GM10248 (cell line): ENCODE data around the gene C9orf43.
"Not testable (repeated sequence)": the region's sequence is repeated elsewhere in the genome, so short reads cannot be mapped to it uniquely, and the experiment has no call there.

Source experiments
- CTCF ChIA-PET: fragments of 300-600 bp; sonication (Branson Sonifier 250); formaldehyde crosslinking; extraction: SDS; loops from one replicate; lab custom pipeline; 2021; ENCODE audit warnings: antibody characterized with exemption; lab: Yijun Ruan, JAX
- POLR2A ChIA-PET: fragments of 350-650 bp; sonication (Branson Sonifier 250); formaldehyde crosslinking; extraction: SDS; loops from one replicate; lab custom pipeline; 2020; ENCODE audit warnings: antibody characterized with exemption; lab: Yijun Ruan, JAX
- DNase-seq: peaks from one replicate; pipeline ENCODE4 v3.0.0; 2012; ENCODE audit errors: extremely low spot score
- CTCF ChIP-seq: IDR thresholded peaks from 2 replicates; pipeline ENCODE4 v1.5.1; 2012; ENCODE audit warnings: mild to moderate bottlenecking, low read depth; ENCODE audit errors: extremely low read depth, missing control alignments, control extremely low read depth

The C9orf43 gene

DNA sequence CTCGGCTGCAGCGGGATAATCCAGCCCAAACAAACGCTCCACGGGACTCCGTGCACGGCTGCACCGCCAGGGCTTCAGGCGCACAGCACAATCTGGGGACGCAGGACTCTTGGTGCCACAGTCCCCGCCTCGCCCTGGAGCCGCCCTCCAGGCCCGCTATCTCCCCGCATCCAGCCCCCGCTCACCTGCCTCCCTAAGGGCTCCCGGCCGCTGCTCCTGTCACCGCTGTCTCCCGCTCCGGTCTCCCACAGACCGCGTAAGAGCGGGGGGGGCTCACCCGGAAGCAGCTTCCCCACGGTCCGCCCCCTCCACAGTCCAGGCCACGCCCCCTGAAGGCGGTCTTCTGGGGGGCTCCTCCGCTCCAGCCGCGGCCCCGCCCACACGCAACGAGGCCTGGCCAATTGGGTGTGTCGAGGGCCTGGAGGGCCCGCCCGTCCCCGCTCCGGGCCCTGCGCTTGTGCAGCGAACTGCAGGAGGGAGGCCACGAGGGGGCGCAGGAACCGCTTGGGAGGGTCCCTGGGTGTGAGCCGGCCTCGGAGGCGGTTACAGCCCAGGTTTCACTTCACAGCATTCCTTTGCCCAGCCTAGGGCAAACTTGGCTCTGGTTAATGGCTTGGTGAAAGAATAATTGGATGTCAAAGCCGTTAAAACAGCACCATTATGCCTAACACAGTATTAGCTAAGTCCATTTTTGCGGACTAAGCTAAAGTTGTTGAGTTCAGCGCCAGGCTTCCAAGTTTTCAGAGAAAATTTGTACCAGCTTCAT lies 9.3 kb upstream of the C9orf43 start, which contains the start of gene ALAD:
Gene ALAD, minus strand, starts transcription at position 258 of the 766 bp plus-strand sequence. CDS start 7,725 bp downstream, outside the sequence.
- TF ChIP-seq CTCF: peak; percentile 93
- POLR2A ChIA-PET: interaction anchor here (1.2 kb wide), 1 partner anchor 9 kb away, joined by 7 read pairs; the partner anchor contains the start of genes C9orf43 and POLE3
- peak; percentile 100 for DNase-seq
- CTCF ChIA-PET: interaction anchor here (0.5 to 11.7 kb wide), 36 partner anchors 8 to 289 kb away, joined by 3 to 102 read pairs (median 4); partner anchors contain the start of genes C9orf43, CDC26, POLE3 and PRPF4

- POLR2A ChIA-PET: interaction anchor here (0.6 kb wide), 1 partner anchor 183 kb away, joined by 3 read pairs; the partner anchor contains the start of genes FKBP15 and SLC31A1
- TF ChIP-seq CTCF: no peak
- CTCF ChIA-PET: interaction anchor here (0.6 to 11.7 kb wide), 9 partner anchors 10 to 253 kb away, joined by 3 to 102 read pairs (median 3); partner anchors contain the start of genes CDC26 and PRPF4
- no peak for DNase-seq
Observed at GRCh38 chr9:113403646-113404045, 6.9 kb upstream of the C9orf43 start.

GRCh38 chr9:113406353-113406752 lies 4.2 kb upstream of the C9orf43 start:
- ChIA-PET POLR2A (interaction anchor here (0.7 kb wide), 1 partner anchor 194 kb away, joined by 3 read pairs; no protein-coding TSS in a partner anchor), CTCF (interaction anchor here (0.9 to 11.7 kb wide), 13 partner anchors 8 to 250 kb away, joined by 3 to 102 read pairs (median 3); partner anchors contain the start of genes CDC26, FKBP15 and PRPF4)
- not testable (repeated sequence) for DNase-seq

DNA sequence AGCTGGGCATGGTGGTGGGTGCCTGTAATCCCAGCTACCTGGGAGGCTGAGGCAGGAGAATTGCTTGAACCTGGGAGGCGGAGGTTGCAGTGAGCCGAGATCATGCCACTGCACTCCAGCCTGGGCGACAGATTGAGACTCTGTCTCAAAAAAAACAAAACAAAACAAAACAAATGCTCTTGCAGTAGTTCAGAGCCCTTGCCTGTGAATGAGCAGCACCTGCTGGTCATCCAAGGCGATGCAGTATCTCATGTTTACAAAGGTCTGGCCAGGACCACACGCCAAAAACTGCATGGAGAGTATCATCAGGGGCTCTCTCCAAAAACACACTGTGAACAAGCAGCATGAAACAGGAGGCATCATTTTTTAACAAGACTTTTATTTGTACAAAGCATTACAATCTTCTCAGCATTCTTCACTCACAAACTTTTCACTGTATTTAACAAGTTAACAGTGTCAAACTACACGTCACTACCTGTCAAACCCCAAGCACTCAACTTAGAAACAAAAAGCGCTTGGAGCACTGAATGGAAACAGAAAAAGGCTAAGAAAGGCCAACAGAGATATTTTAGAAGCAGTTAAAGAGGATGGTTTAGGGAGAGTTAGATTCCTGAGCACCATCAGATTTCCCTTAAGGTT lies 3.6 kb upstream of the C9orf43 start:
- peak; percentile 87 for TF ChIP-seq CTCF
- peak; percentile 56 for DNase-seq
- CTCF ChIA-PET: interaction anchor here (0.8 to 11.7 kb wide), 14 partner anchors 9 to 249 kb away, joined by 3 to 102 read pairs (median 3); partner anchors contain the start of genes CDC26 and PRPF4
- POLR2A ChIA-PET: interaction anchor here (0.7 kb wide), 1 partner anchor 193 kb away, joined by 3 read pairs; no protein-coding TSS in a partner anchor

GRCh38 chr9:113409481-113409880 lies 1.1 kb upstream of the C9orf43 start:
- no peak for TF ChIP-seq CTCF
- ChIA-PET POLR2A (interaction anchor here (1.1 to 1.3 kb wide), 3 partner anchors 8 to 188 kb away, joined by 3 to 7 read pairs (median 5); partner anchors contain the start of genes ALAD, CDC26, FKBP15 and PRPF4), CTCF (interaction anchor here (1.0 to 11.7 kb wide), 7 partner anchors 9 to 248 kb away, joined by 3 to 96 read pairs (median 5); partner anchors contain the start of genes ALAD, CDC26 and PRPF4)
- DNase-seq: no peak

GRCh38 chr9:113409883-113410206 lies 702 bp upstream of the C9orf43 start:
- TF ChIP-seq CTCF: no peak
- CTCF ChIA-PET: interaction anchor here (1.0 to 11.7 kb wide), 7 partner anchors 10 to 248 kb away, joined by 3 to 96 read pairs (median 5); partner anchors contain the start of genes ALAD, CDC26 and PRPF4
- POLR2A ChIA-PET: interaction anchor here (0.7 to 1.3 kb wide), 5 partner anchors 9 to 188 kb away, joined by 3 to 7 read pairs (median 4); partner anchors contain the start of genes ALAD, CDC26, FKBP15 and PRPF4
- DNase-seq: no peak
